Lower lobe of right lung (tissue), 2 donors: ENCODE data around the gene PPA2. TPM values are rescaled to one million over a fixed set of nuclear protein-coding genes. Genes with fewer than 3 reads are reported as not detected.
A peak's percentile ranks its signal among the peaks of the same experiment; 100 is the strongest.
"Not testable (repeated sequence)": the region's sequence is repeated elsewhere in the genome, so short reads cannot be mapped to it uniquely, and the experiment has no call there.

Experiments used
- ATAC-seq, 2 donors: fragments of 200-7000 bp; cut with Tn5 transposase; one replicate each; pipeline ENCODE4 v1.9.1; 2020 to 2022; ENCODE audit warnings: mild to moderate bottlenecking in 2 of 2, moderate library complexity in 2 of 2
- DNase-seq: peaks from one replicate; pipeline ENCODE4 v3.0.0-alpha.2; 2020
- H3K27ac ChIP-seq: fragments of 200-600 bp; one replicate; pipeline ENCODE4 v1.8.0; 2022
- H3K27me3 ChIP-seq: fragments of 200-600 bp; one replicate; pipeline ENCODE4 v1.8.0; 2022; ENCODE audit warnings: low read depth
- H3K36me3 ChIP-seq: fragments of 200-600 bp; one replicate; pipeline ENCODE4 v1.8.0; 2022; ENCODE audit warnings: mild to moderate bottlenecking
- H3K4me1 ChIP-seq: fragments of 200-600 bp; one replicate; pipeline ENCODE4 v1.8.0; 2022
- H3K4me3 ChIP-seq: fragments of 200-600 bp; one replicate; pipeline ENCODE4 v1.8.0; 2022; ENCODE audit warnings: mild to moderate bottlenecking
- H3K9me3 ChIP-seq: fragments of 200-600 bp; one replicate; pipeline ENCODE4 v1.8.0; 2022
- CTCF ChIP-seq: fragments of 200-600 bp; IDR thresholded peaks from one replicate; pipeline ENCODE4 v1.8.0; 2022; ENCODE audit warnings: antibody characterized with exemption, mild to moderate bottlenecking
- intact Hi-C: fragments of 100-400 bp; cut with DNase I; formaldehyde crosslinking; loops from one replicate; pipeline ENCODE4 v1.11.0; 2022
- total RNA-seq: library from RNA; stranded (reverse); fragmentation: NEBNext Ultra II Directional; extraction: Animal tissue kit (Norgen Biotek cat#: 25700); gene quantifications from one replicate; pipeline ENCODE4 v1.2.1, GENCODE V29; 2021
- donor health status: DM: no; HTN: yes; CAD: no; lungs with severe emphysema.

Gene PPA2
- total RNA-seq, 1 donor from 2014 or later: 62.9 TPM

GRCh38 chr4:105415281-105415744 lies 58.5 kb downstream of the PPA2 start:
- ATAC-seq (peak in 1 of 2 donors; percentile 25), DNase-seq (no peak)
- H3K36me3 ChIP-seq: peaks cover 35% of the 10 kb centered on the region
- no peaks in the 10 kb centered on the region for H3K4me1 ChIP-seq
- no peak for TF ChIP-seq CTCF
- H3K9me3 ChIP-seq: no peaks in the 10 kb centered on the region
- H3K27ac ChIP-seq: no peak overlapping the region
- intact Hi-C loops: no loop called here
- H3K27me3 ChIP-seq: no peaks in the 10 kb centered on the region
- H3K4me3 ChIP-seq: no peak overlapping the region

GRCh38 chr4:105414316-105414715 lies 59.5 kb downstream of the PPA2 start:
- Histone ChIP-seq H3K4me1 (no peaks in the 10 kb centered on the region), H3K27me3 (no peaks in the 10 kb centered on the region), H3K4me3 (no peak overlapping the region), H3K36me3 (peaks cover 30% of the 10 kb centered on the region), H3K27ac (no peak overlapping the region), H3K9me3 (no peaks in the 10 kb centered on the region)
- TF ChIP-seq CTCF: no peak
- ATAC-seq: no peak
- no peak for DNase-seq
- intact Hi-C loops: no loop called here

- H3K4me1 ChIP-seq, H3K4me3 ChIP-seq, intact Hi-C loops, H3K9me3 ChIP-seq, H3K27me3 ChIP-seq, ATAC-seq, H3K27ac ChIP-seq, DNase-seq: not testable (repeated sequence)
- peaks cover 10% of the 10 kb centered on the region for H3K36me3 ChIP-seq
Observed at GRCh38 chr4:105409135-105409534, 64.7 kb downstream of the PPA2 start.

DNA sequence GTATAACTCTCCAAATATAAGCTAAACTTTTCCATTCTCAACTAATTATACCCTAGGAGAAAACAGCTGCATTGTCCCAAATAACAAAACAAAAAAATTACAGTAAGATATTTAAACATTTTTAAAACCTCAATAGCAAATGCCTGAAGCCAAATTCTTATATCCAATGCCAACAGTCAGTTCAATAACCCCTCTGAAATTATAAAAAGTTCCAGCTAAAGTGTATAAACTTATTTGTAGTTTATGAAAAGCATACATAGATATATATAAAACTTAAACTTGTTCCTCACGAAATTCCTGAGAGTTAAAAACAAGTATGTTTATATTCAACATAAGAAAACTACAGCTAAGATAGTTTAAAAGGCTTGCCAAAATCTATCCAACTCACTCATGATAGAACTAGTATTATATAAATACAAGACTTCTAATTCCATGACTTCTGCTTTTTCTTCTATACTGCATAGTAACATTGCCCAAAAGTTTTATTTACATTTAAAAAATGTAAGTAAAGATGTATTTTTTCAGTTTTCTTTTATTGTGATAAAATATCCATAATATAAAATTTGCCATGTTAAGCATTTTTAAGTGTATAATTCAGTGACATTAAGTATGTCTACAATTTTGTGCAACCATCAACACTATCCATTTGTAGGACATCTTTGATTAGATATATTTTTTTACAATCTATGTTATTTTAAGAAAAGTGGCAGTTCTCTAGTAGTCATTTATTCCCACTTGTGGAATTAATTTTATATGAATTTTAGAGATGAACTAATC lies 72.8 kb downstream of the PPA2 start:
- peaks cover 4% of the 10 kb centered on the region for H3K36me3 ChIP-seq
- DNase-seq (no peak), ATAC-seq (no peak)
- H3K27me3 ChIP-seq: no peaks in the 10 kb centered on the region
- peaks cover 7% of the 10 kb centered on the region for H3K9me3 ChIP-seq
- no peak overlapping the region for H3K27ac ChIP-seq
- no peak for TF ChIP-seq CTCF
- intact Hi-C loops: no loop called here
- H3K4me3 ChIP-seq: no peak overlapping the region
- H3K4me1 ChIP-seq: no peaks in the 10 kb centered on the region

DNA sequence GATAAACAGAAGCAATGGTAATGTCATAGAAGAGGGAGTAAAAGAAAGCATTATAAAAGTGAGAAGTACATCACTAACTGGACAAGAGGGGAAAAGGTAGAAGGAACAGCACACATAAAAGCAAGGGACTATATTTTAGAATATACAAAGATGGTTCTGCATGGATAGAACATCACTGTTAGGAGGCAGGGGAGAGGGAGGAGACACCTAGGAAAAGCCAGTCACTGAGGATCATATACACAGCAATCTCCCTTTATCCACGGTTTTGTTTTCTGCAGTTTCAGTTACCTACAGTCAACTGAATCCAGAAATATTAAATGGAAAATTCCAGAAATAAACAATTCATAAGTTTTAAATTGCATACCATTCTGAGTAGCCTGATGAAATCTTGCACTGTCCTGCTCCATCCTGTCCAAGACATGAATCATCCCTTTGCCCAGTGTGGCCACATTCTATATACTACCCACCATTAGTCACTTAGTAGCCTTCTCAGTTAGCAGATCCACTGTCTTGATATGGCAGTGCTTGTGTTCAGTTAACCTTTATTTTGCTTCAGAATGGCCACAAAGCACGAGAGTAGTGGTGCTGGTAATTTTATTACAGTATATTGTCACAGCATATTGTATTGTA lies 74.2 kb downstream of the PPA2 start:
- peaks cover 4% of the 10 kb centered on the region for H3K9me3 ChIP-seq
- no peak overlapping the region for H3K27ac ChIP-seq
- DNase-seq: no peak
- H3K4me3 ChIP-seq: no peak overlapping the region
- H3K27me3 ChIP-seq: no peaks in the 10 kb centered on the region
- no peaks in the 10 kb centered on the region for H3K36me3 ChIP-seq
- H3K4me1 ChIP-seq: no peaks in the 10 kb centered on the region
- intact Hi-C loops: no loop called here
- no peak for ATAC-seq
- TF ChIP-seq CTCF: no peak

- H3K9me3 ChIP-seq: no peaks in the 10 kb centered on the region
- peaks cover 10% of the 10 kb centered on the region for H3K36me3 ChIP-seq
- intact Hi-C loops: no loop called here
- DNase-seq (no peak), ATAC-seq (no peak)
- H3K27ac ChIP-seq: no peak overlapping the region
- TF ChIP-seq CTCF: no peak
- H3K4me3 ChIP-seq: no peak overlapping the region
- H3K27me3 ChIP-seq: no peaks in the 10 kb centered on the region
- H3K4me1 ChIP-seq: no peaks in the 10 kb centered on the region
Observed at GRCh38 chr4:105392858-105393257, 81.0 kb downstream of the PPA2 start.
